KOPT-K1 (cell line): ENCODE results near the gene AAMP.
"Not testable (repeated sequence)": the region's sequence is repeated elsewhere in the genome, so short reads cannot be mapped to it uniquely, and the experiment has no call there.

ENCODE experiments used
- H3K27ac ChIP-seq: fragments of 200-600 bp; sonication (generic); 2 replicates; pipeline ENCODE4 v1.5.1; 2016; ENCODE audit warnings: antibody characterized with exemption, mild to moderate bottlenecking, low read depth, low read length; ENCODE audit not compliant: poor library complexity, severe bottlenecking
- H3K36me3 ChIP-seq: fragments of 200-600 bp; sonication (generic); 2 replicates; pipeline ENCODE4 v1.5.1; 2017; ENCODE audit warnings: antibody characterized with exemption, mild to moderate bottlenecking, low read length, moderate library complexity; ENCODE audit not compliant: insufficient read depth
- H3K9me3 ChIP-seq: fragments of 200-600 bp; sonication (generic); 2 replicates; pipeline ENCODE4 v1.5.1; 2017; ENCODE audit warnings: antibody characterized with exemption, low read length, mild to moderate bottlenecking; ENCODE audit not compliant: insufficient read depth, poor library complexity, severe bottlenecking

AAMP gene, protein sequence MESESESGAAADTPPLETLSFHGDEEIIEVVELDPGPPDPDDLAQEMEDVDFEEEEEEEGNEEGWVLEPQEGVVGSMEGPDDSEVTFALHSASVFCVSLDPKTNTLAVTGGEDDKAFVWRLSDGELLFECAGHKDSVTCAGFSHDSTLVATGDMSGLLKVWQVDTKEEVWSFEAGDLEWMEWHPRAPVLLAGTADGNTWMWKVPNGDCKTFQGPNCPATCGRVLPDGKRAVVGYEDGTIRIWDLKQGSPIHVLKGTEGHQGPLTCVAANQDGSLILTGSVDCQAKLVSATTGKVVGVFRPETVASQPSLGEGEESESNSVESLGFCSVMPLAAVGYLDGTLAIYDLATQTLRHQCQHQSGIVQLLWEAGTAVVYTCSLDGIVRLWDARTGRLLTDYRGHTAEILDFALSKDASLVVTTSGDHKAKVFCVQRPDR

GRCh38 chr2:218269900-218270720 is at the start of gene AAMP, which contains the start of gene PNKD:
Gene AAMP, minus strand, starts transcription at chr2:218270137. Its CDS starts 51 bp downstream, at chr2:218270086.
Gene PNKD, plus strand, starts transcription at chr2:218270519. Its CDS starts 17 bp downstream, at chr2:218270536.
- no peaks in the 10 kb centered on the region for H3K9me3 ChIP-seq
- peaks cover 50% of the 10 kb centered on the region for H3K36me3 ChIP-seq
- peak within 1 kb of the TSS; percentile 78 for H3K27ac ChIP-seq

DNA sequence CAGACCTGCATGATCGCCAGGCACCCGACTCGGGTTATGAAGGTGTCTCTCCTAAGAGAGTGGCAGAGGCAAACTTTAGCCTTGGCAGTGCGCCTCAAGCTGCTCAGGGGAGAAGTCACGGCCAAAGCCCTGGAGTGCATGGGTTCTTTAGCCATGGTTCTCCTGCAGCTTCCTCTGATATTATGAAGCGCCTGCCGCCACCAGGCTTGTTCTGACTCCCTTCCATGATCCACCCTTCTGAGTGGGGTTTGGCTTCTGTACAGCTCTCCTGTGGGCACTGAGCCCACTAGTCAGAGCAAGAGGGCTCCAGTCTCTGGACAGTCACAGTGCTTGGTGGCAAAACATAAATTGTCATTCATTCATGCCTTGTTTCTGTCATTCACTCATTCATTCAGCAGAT is 48.3 kb upstream of the AAMP start:
- H3K9me3 ChIP-seq = no peaks in the 10 kb centered on the region
- H3K36me3 ChIP-seq = no peaks in the 10 kb centered on the region
- peak overlapping the region; percentile 86 for H3K27ac ChIP-seq

DNA sequence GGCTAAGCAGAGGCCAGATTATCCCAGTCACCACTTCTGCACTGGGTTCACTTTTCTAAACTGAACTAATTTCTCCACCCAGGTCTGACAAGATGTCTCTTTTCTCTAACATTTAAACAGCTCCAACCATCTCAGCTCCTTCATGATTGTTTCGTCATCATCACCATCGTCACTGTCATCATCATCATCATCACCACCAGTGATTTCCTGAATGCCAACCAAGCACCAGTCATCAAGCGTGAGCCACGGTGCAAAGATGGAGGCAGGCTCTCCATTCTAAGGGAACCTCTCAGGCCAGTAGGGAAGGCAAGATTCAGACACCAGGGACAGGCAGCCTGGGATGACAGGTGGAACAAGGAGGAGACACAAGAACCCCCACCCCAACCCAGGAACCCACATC is 47.9 kb upstream of the AAMP start:
- no peaks in the 10 kb centered on the region for H3K36me3 ChIP-seq
- peak overlapping the region; percentile 86 for H3K27ac ChIP-seq
- no peaks in the 10 kb centered on the region for H3K9me3 ChIP-seq

- Histone ChIP-seq H3K27ac (peak overlapping the region; percentile 86), H3K9me3 (no peaks in the 10 kb centered on the region), H3K36me3 (no peaks in the 10 kb centered on the region)
Measured at GRCh38 chr2:218317303-218317630, 47.3 kb upstream of the AAMP start.

- H3K9me3 ChIP-seq = no peaks in the 10 kb centered on the region
- H3K27ac ChIP-seq = peak overlapping the region; percentile 86
- H3K36me3 ChIP-seq = no peaks in the 10 kb centered on the region
Measured at GRCh38 chr2:218315397-218315796, 45.5 kb upstream of the AAMP start.

- not testable (repeated sequence) for H3K27ac ChIP-seq, H3K9me3 ChIP-seq, H3K36me3 ChIP-seq
Measured at GRCh38 chr2:218314764-218315163, 44.8 kb upstream of the AAMP start.

DNA sequence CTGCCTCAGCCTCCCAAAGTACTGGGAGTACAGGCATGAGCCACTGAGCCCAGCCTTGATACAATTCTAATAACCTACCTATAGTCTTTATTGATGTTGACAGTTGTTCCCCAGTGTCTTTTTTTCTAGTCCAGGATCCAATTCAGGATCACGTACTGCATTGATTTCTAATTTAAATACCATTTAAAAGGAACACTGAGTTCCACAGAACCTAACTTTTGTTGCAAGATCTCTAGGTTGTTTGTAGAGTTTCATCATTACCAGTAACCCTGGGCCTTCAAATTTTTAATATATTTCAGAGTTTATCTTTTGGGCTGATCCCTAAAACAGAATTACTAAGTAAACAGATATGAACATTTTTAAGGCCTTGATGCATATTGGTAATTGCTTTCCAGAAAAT is 43.4 kb upstream of the AAMP start:
- H3K9me3 ChIP-seq = no peaks in the 10 kb centered on the region
- H3K27ac ChIP-seq = no peak overlapping the region
- H3K36me3 ChIP-seq = no peaks in the 10 kb centered on the region

DNA sequence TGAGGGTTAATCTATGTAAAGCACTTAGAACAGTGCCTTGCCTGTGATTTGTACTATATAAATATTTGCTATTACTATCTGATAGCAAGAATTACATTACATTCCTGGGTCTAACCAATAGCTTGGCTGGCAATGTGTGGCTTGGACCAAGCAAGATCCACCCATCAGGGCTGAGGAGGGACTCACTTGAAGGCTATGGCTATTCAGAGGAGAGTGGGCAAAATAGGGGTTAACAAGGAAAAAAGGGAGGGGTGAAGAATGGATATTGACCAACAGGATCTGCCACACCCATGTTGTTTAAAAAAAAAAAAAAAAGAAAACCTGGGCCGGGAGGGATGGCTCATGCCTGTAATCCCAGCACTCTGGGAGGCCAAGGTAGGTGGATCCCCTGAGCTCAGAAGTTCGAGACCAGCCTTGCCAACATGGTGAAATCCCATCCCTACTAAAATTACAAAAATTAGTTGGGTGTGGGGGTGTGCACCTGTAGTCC is 42.4 kb upstream of the AAMP start:
- Histone ChIP-seq H3K9me3 (no peaks in the 10 kb centered on the region), H3K36me3 (no peaks in the 10 kb centered on the region), H3K27ac (no peak overlapping the region)

DNA sequence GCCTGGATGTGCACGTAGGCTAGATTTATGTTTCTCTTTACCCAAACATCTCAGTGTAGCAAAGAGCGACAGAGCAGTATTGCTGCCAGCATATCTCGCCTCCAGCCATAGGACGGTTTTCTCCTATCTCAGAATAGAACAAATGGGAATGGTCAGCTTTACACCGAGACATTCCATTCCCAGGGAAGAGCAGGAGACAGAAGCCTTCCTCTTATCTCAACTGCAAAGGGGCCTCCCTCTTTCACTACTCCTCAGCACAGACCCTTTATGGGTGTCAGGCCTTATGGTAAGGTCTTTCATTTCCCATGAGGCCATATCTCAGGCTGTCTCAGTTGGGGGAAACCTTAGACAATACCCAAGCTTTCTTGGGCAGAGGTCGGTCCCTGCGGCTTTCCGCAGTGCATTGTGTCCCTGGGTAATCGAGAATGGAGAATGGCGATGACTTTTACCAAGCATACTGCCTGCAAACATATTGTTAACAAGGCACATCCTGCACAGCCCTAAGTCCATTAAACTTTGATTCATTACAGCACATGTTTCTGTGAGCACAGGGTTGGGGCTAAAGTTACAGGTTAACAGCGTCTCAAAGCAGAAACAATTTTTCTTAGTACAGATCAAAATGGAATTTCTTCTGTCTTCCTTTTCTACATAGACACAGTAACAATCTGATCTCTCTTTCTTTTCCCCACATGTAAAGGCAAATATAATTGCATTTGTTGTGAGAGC is 41.8 kb upstream of the AAMP start:
- not testable (repeated sequence) for H3K9me3 ChIP-seq, H3K27ac ChIP-seq, H3K36me3 ChIP-seq

DNA sequence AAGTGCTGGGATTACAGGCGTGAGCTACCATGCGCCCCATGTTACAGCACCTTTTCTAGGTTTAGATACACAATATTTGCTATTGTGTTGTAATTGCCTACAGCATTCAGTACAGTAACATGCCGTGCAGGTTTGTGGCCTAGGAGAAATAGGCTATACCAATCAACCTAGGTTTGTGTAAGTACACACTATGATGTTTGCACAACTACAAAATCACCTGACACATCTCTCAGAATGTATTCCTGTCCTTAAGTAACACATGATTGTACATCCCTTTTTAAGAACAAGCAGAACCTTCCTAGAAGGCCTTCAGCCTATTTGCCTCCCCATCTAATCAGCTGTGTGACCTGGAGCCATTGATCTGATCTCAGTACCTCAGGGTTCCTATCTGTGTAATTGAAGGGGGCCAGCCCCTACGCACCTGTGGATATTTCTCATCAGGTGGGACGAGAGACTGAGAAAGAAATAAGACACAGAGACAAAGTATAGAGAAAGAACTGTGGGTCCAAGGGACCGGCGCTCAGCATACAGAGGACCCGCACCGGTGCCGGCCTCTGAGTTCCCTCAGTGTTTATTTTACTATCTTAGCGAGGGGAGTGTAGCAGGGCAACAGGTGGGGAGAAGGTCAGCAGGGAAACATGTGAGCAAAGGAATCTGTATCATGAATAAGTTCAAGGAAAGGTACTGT is 41.1 kb upstream of the AAMP start:
- Histone ChIP-seq H3K9me3 (no peaks in the 10 kb centered on the region), H3K27ac (no peak overlapping the region), H3K36me3 (no peaks in the 10 kb centered on the region)

DNA sequence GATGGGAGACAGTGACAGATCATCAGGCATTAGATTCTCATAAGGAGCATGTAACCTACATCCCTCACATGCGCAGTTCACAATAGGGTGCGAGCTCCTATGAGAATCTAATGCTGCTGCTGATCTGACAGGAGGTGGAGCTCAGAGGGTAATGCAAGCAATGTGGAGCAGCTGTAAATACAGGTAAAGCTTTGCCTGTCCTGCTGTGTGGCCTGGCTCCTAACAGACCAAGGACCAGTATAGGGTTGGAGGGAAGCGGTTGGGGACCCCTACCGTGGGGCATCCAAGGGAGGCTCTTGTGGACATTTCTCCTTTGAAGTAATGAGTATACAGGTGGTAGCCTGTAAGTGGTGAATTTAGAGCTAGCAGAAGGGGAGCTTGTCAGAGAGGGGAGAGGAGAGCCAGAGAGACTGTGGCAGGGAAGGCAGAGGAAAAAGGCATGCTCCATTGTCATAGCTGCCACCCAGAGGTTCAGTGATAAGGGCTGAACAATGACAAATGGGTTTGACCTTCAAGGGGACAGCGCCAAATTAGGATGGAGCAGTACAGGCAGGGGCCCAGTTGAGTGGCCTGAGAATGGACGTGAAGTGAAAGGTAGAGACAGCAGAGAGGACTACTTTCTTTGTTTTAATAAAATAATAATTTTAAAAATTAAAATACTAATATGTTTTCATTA is 37.6 kb upstream of the AAMP start:
- H3K27ac ChIP-seq = no peak overlapping the region
- no peaks in the 10 kb centered on the region for H3K36me3 ChIP-seq
- H3K9me3 ChIP-seq = no peaks in the 10 kb centered on the region

- Histone ChIP-seq H3K36me3 (no peaks in the 10 kb centered on the region), H3K9me3 (no peaks in the 10 kb centered on the region), H3K27ac (no peak overlapping the region)
Measured at GRCh38 chr2:218306184-218306920, 36.4 kb upstream of the AAMP start.

- Histone ChIP-seq H3K36me3 (no peaks in the 10 kb centered on the region), H3K27ac (no peak overlapping the region), H3K9me3 (no peaks in the 10 kb centered on the region)
Measured at GRCh38 chr2:218305383-218305782, 35.4 kb upstream of the AAMP start.
